ENCODE results near the gene PAX9. TPM values are rescaled to one million over a fixed set of nuclear protein-coding genes. Genes with fewer than 3 reads are reported as not detected.

The PAX9 gene
- total and polyA plus RNA-seq, 2 of the 13 experiments (the other 11 are each of a cell fraction or from before 2014, with no cell fraction given): 0.03 TPM; not detected in 1

DNA sequence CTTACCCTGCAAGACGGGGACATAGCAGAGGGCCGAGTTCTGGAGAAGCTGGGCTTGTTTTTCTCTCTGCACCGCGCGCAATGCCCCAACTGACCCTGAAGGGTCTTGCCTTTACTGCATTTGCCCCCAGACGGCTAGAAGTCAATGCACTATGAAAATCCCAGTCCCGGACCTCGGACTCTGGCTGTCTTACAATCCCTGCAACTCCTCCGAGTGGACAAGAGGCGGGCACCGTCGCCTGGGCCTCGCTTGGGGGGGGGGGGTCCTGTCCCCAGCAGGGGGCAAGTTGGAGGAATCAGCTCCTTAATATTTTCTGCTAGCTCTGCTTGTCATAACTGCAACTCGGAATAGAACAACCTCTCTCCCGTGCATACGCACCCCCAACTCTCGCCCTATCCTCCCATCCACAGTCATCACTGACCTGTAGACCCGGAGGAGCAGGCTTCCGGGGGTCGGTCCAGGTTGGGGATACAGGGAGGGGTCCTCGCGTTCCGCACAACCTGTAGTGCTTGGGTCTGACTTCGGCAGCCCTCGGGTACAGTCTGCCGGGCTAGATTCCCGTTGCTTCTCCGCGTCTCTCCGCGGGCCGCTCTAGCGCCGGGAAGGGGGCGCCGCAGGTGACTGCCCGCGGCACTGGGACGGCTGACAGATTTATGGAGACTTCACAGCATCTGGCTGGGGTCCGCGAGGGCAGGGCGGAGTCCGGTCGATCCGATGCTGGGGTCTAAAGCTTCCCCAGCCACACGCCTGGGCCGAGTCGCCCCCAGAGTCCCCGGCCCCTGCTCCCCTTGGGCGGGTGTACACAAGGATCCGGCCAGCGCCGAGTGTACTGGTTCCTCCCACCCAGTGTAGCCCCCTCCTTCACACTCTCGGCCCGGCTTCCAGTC, 3.3 kb upstream of the PAX9 start:
- peak; percentile 40 for ATAC-seq
- no peaks in the 10 kb centered on the region for H3K9me3 ChIP-seq (ENCODE audit: low read length)
- intact Hi-C loops (cut with micrococcal nuclease; ENCODE audit: unreplicated experiment): no loop called here
- DNase-seq (ENCODE audit: low spot score): no peak
- H3K27ac ChIP-seq (ENCODE audit: extremely low read length, insufficient read depth, low read length): no peak overlapping the region
- H3K4me2 ChIP-seq (ENCODE audit: low read depth, low read length): peak overlapping the region; percentile 24
- BruUV-seq (replicated peaks): no TSS peak
- peaks cover 59 to 95% of the 10 kb centered on the region in 2 experiments for H3K27me3 ChIP-seq (ENCODE audit: control insufficient read depth in 1 of 2, insufficient read depth in 2 of 2, low read length in 2 of 2)
- H2AFZ ChIP-seq (ENCODE audit: low read length): no peak overlapping the region
- H3K4me3 ChIP-seq (replicated peaks in 1 of 3; ENCODE audit: insufficient read depth in 1 of 3, low read depth in 2 of 3, low read length in 3 of 3): peak overlapping the region in 2 of 3 experiments; percentile 1 to 38; a peak in 2 of 6 replicates
- no peaks in the 10 kb centered on the region for H3K79me2 ChIP-seq (ENCODE audit: insufficient read depth, low read length)
- in situ Hi-C loops (cut with HindIII; ENCODE audit: extremely low pct_ligation_motif_present, low pct_unique_long_range_greater_than_20kb): no loop called here
- POLR2A ChIA-PET: no interaction called here
- no peaks in the 10 kb centered on the region for H3K36me3 ChIP-seq (replicated peaks in 1 of 2; ENCODE audit: control insufficient read depth in 1 of 2, insufficient read depth in 2 of 2, low read length in 2 of 2)
- 4% methylated on average over 55 of the region's 55 CpGs for WGBS (ENCODE audit: low lambda C conversion rate)
- H3K9ac ChIP-seq (ENCODE audit: insufficient read depth, low read depth, low read length): no peak overlapping the region
- peaks cover 2% of the 10 kb centered on the region; the same call in 1 of the 2 replicates for H4K20me1 ChIP-seq (ENCODE audit: insufficient read depth, low read length)
- H3K4me1 ChIP-seq (ENCODE audit: insufficient read depth, low read length): peaks cover 23% of the 10 kb centered on the region
- CTCF ChIA-PET (ENCODE audit: low intra/inter-chr PET ratio, low total read pairs): no interaction called here
- no peak for FAIRE-seq
- TF ChIP-seq EED (CRISPR knock-in tag; IDR thresholded peaks at IDR 0.05) (peak; percentile 70), ZBTB7A (CRISPR knock-in tag; IDR thresholded peaks at IDR 0.05) (peak; percentile 60; the same call in 1 of the 2 replicates), TARDBP (CRISPR knock-in tag; IDR thresholded peaks at IDR 0.05) (0 out of 2 replicates have a peak, but pooled peaks have one; percentile 20), ZFY (CRISPR knock-in tag; IDR thresholded peaks at IDR 0.05) (peak; percentile 29; the same call in 1 of the 2 replicates), MED13 (CRISPR knock-in tag; IDR thresholded peaks at IDR 0.05) (no peak), CBX2 (IDR thresholded peaks at IDR 0.05; ENCODE audit: low read depth, low read length) (0 out of 2 replicates have a peak, but pooled peaks have one; percentile 8), CBX2 (CRISPR knock-in tag; IDR thresholded peaks at IDR 0.05; ENCODE audit: low read depth) (no peak), HMG20A (CRISPR knock-in tag; IDR thresholded peaks at IDR 0.05; ENCODE audit: borderline replicate concordance) (no peak), ELF3 (CRISPR knock-in tag; IDR thresholded peaks at IDR 0.05) (no peak), ZNF766 (CRISPR knock-in tag; IDR thresholded peaks at IDR 0.05; ENCODE audit: borderline replicate concordance) (0 out of 2 replicates have a peak, but pooled peaks have one; percentile 40), ZSCAN20 (CRISPR knock-in tag; IDR thresholded peaks at IDR 0.05; ENCODE audit: borderline replicate concordance) (0 out of 2 replicates have a peak, but pooled peaks have one; percentile 49), DMAP1 (CRISPR knock-in tag; IDR thresholded peaks at IDR 0.05) (no peak), JUNB (CRISPR knock-in tag; IDR thresholded peaks at IDR 0.05; ENCODE audit: borderline replicate concordance) (0 out of 2 replicates have a peak, but pooled peaks have one; percentile 27), TAF15 (IDR thresholded peaks at IDR 0.05; ENCODE audit: low read depth, low read length, poor library complexity, severe bottlenecking) (no peak), ARNT2 (CRISPR knock-in tag; IDR thresholded peaks at IDR 0.05; ENCODE audit: low read depth) (no peak), ZNF160 (CRISPR knock-in tag; IDR thresholded peaks at IDR 0.05) (0 out of 2 replicates have a peak, but pooled peaks have one; percentile 42), CHD2 (IDR thresholded peaks at IDR 0.05; ENCODE audit: low read depth, low read length) (no peak), SP4 (CRISPR knock-in tag; IDR thresholded peaks at IDR 0.05) (0 out of 2 replicates have a peak, but pooled peaks have one; percentile 23), ZNF777 (CRISPR knock-in tag; IDR thresholded peaks at IDR 0.05) (peak; percentile 44; the same call in 1 of the 2 replicates), ZNF768 (CRISPR knock-in tag; IDR thresholded peaks at IDR 0.05) (peak; percentile 35; the same call in 1 of the 2 replicates)
- TF ChIP-seq, protein P1, sequence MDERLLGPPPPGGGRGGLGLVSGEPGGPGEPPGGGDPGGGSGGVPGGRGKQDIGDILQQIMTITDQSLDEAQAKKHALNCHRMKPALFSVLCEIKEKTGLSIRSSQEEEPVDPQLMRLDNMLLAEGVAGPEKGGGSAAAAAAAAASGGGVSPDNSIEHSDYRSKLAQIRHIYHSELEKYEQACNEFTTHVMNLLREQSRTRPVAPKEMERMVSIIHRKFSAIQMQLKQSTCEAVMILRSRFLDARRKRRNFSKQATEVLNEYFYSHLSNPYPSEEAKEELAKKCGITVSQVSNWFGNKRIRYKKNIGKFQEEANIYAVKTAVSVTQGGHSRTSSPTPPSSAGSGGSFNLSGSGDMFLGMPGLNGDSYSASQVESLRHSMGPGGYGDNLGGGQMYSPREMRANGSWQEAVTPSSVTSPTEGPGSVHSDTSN (CRISPR knock-in tag; IDR thresholded peaks at IDR 0.05): no peak
- TF ChIP-seq, protein P2, sequence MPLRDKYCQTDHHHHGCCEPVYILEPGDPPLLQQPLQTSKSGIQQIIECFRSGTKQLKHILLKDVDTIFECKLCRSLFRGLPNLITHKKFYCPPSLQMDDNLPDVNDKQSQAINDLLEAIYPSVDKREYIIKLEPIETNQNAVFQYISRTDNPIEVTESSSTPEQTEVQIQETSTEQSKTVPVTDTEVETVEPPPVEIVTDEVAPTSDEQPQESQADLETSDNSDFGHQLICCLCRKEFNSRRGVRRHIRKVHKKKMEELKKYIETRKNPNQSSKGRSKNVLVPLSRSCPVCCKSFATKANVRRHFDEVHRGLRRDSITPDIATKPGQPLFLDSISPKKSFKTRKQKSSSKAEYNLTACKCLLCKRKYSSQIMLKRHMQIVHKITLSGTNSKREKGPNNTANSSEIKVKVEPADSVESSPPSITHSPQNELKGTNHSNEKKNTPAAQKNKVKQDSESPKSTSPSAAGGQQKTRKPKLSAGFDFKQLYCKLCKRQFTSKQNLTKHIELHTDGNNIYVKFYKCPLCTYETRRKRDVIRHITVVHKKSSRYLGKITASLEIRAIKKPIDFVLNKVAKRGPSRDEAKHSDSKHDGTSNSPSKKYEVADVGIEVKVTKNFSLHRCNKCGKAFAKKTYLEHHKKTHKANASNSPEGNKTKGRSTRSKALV (CRISPR knock-in tag; IDR thresholded peaks at IDR 0.05): peak; percentile 41; the same call in 1 of the 2 replicates
- TF ChIP-seq, protein P3, sequence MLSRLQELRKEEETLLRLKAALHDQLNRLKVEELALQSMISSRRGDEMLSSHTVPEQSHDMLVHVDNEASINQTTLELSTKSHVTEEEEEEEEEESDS (CRISPR knock-in tag; IDR thresholded peaks at IDR 0.05; ENCODE audit: borderline replicate concordance): peak; percentile 55; the same call in 1 of the 2 replicates

Measured in HepG2 (cell line).